ENCODE results near the gene DOCK4.

DOCK4 gene

DNA sequence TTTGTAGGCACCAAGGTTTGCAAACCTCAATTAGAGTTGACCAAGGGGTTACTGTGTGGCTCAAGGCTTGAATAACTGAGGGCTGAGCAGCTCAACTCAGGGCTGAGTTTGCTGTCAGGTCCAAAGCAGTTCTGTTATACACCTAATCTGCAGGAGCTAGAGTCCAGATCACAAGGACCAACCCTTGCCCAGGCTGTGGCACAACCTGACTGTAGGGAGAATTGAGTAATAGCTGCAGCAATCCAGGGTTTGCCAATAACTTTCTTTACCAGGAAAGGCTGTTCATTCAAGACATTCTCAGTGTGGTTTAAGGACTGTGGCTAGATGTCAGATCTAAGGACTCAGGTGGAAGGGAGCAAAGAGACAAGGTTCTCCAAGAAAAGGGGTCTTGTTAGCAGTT, 528.4 kb downstream of the DOCK4 start:
- no peak for DNase-seq (ENCODE audit: low read depth in 3 of 3)

DNA sequence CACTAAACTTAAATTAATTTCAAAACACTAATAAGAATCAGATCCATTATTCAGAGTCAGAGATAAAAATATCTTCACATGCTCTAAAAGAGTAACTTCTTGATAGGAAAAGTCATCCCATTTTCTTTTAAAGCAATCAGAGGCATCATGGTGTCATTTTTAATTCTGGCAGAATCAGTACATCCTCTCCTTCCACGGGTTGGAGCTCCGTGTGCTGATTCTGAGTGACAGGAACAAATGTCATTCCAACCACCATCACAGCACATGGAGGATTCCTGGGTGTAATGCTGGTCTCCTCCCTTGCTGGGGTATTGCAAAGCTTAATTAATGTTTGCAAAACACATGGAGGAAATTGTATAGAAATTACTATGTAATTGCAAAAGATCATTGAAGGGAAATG, 529.4 kb downstream of the DOCK4 start:
- DNase-seq (ENCODE audit: low read depth in 3 of 3) = no peak

All from stimulated activated CD4-positive, alpha-beta T cell treated with anti-CD3 and anti-CD28 coated beads, TNF-alpha, amount 100 ng/mL, for 24 hours (primary cell).